ENCODE results near the gene HOOK2.
"Not testable (repeated sequence)": the region's sequence is repeated elsewhere in the genome, so short reads cannot be mapped to it uniquely, and the experiment has no call there.

Gene HOOK2

DNA sequence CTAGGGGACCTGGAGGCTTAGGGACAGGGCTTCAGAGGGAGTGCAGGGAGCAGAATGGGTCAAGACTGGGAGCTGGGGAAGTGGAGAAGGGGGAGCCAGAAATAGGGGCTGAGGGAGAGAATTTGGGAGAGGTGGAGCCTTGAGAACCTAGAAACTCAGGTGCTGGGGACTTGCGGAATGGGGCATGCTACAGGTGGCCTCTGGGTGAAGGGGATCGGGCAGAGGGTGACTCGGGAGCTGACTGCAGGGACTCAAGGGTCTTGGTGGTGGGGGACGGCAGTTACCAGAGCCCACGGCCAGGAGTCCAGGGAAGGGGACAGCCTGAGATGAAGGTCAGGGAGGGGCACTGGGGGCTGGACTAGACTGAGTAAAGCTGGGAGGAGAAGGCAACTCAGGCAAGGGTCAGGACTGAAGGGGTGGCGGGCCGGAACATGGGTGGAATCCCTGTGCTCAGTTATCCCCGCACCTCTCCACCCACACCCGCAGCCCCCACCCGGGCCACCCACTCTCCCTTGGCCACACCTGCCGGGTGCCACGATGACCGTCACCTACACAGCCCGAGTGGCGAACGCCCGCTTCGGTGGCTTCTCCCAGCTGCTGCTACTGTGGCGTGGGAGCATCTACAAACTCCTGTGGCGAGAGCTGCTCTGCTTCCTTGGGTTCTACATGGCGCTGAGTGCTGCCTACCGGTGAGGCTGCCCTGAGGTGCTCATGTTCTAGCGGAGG is 23.1 kb downstream of the HOOK2 start:
- DNase-seq (ENCODE audit: low read depth in 2 of 2) = no peak

DNA sequence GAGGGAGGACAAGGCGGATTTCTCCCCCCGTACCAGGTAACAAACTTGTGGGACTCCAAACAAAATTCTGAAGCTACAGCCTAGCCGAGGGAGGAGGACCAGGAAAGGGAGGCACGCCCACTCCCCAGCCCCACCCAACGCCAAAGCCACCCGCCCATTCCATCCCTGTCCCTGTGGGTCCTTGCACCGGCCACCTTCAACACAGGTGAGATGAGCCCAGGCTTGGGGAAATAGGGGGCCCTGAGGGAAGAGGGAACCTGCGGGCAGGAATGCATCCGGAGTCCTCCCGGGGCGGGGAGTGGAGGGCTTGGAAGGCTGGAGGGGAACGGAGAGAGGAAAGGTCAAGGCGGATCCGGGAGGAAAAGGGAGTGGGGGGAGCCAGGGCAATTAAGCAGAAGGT is 23.7 kb downstream of the HOOK2 start, which contains the start of gene BEST2:
BEST2 (plus strand) TSS at position 157 of the 400 bp plus-strand sequence. CDS start 802 bp downstream, outside the sequence.
- no peak for DNase-seq (ENCODE audit: low read depth in 2 of 2)

DNA sequence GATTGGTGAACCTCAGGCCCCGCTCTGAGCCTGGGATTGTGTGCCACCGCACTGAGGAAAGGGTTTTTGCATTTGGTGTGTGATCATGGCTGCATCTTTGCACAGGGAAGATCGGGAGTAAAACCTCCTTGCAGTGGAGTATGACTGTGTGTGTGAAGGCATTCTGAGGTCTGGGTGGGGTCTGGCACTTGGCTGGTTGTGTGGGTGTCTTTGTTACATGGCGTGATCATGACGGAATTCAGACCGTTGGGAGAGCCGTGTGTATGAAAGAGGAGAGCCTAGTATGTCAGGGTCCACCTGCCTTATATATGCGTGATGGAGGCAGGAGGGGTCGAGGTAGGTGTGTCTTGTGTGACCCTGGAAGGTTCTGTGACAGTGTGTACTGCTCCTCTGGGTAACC is 24.5 kb downstream of the HOOK2 start:
- no peak for DNase-seq (ENCODE audit: low read depth in 2 of 2)

DNA sequence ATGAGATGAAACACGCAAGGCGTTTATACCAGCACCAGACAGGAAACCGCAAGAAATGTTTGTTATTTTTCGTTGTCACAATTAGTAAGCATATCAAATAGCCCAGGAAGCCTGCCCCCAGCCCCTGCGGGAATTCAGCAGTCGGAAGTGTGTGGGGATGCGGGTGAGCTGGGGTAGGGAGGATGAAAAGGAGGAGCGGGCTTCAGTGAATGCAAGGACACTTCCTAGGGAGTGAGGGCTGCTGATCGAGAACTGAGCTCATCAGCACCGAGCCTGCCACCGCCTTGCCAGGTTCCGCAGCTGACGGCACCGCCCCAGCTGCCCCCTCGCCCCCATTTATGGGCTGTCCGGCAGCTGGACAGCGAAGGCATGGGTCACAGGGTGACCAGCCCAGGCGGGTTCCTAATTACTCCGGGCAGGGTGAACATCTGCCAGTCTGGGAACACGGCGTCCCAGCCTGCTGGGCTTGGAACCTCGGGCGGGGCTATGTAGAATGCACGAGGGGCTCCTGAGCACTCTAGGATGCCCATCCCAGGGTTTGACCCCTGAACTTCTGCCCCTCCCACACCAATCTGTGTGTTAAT is 25.3 kb downstream of the HOOK2 start:
- DNase-seq (ENCODE audit: low read depth in 2 of 2) = no peak

DNA sequence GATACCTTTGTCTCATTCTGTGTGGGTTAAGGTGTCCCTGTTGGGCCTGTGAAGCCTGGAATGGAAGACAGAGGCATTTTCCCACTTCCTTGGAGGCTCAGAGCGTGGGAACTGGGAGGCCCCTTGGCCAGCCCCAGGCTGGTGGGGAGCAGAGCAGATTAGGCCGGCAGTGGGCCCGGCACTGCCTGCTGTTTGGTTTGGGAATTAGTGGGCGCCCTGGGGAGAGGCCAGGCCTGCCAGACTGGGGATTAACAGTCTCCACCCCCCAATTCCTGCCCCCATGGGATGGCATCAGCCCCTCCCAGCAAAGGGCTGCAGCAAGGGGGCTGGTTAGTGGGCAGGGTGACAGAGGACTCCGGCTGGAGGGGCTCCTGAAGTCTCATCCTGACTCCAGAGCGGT is 26.9 kb downstream of the HOOK2 start:
- DNase-seq (ENCODE audit: low read depth in 2 of 2) = no peak

DNA sequence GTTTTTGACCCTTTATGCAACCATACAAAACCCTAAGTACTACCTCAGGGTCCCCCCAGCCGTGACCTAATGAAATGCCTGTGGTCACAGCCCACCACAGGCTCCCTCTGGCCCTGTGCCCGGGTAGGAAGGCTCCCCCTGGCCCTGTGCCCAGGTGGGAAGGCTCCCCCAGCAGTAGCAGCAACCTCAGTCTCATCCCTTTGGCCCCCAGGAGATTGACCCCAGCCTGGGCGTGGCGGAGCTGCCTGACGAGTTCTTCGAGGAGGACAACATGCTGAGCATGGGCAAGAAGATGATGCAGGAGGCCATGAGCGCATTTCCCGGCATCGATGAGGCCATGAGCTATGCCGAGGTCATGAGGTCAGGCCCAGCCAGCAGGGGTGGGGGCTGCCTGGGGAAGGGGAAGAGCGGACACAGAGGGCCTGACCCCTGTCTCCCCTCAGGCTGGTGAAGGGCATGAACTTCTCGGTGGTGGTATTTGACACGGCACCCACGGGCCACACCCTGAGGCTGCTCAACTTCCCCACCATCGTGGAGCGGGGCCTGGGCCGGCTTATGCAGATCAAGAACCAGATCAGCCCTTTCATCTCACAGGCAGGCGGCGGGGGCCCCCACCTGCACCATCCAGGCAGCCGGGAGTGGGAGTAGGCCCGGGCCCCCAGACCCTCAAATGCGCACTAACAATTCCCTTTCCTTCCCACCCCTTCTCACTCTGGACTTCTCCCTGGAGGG is 30.0 kb downstream of the HOOK2 start:
- no peak for DNase-seq (ENCODE audit: low read depth in 2 of 2)

DNA sequence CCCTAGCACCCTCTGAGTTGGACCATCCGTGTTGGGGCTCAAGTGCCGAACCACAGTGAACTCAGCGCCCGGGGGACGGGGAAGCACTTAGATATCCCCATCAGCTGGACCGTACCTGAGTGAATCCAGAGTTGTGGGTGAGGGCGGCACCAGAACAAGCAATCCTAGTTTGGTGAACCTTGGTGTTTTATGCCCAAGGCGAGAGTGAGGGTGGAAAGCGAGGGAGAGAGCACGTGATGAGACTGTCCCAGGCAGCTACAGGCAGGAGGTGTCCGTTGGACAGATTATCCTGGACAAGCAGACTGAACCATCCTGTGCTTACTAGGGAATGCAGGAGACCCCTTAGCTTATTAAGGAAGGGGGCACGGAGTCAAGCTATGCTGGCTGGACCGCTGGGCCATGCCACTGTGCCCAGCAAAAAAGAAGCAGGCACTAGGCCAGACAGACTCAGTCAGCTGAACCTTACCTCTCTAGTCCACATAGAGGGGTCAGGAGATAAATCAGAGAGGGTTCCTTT is 37.5 kb downstream of the HOOK2 start:
- DNase-seq (ENCODE audit: low read depth in 2 of 2) = no peak

DNA sequence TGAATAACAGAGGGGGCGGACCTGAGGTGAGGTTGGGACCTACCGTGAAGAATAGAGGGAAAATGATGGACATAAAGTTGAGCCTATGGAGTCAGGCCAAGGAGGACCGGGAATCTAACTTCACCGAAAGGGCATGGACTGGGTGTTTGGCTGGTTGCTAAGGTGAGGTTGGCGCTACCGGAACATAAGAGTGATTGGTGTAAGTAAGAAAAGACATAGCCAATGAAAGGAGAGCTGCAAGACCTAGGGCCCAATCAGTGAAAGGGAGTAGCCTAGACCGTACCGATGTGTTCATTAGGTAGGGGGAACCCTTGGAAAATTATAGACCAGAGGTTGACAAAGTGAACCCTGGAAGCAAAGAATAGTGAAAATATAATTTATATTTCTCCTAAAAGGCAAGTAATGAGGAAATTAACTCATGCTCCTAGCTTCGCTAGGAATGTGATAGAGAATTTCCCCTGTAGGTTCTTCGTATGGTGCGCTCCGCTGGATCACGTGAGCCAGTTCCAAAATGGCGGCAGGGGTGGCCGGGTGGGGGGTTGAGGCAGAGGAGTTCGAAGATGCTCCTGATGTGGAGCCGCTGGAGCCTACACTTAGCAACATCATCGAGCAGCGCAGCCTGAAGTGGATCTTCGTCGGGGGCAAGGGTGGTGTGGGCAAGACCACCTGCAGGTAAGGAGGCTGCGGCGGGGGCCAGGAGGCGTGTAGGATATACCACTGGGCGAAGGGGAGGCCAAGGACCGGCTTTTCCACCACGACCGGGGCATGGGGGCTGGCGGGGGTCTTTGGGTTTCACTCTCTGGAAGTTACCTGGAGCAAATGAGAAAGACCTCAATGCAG is 38.1 kb downstream of the HOOK2 start, which contains the start of gene GET3:
GET3 (plus strand) TSS at position 503 of the 840 bp plus-strand sequence; CDS start at position 512, 9 bp downstream.
- peak; percentile 51 to 61 for DNase-seq (ENCODE audit: low read depth in 2 of 2)

DNA sequence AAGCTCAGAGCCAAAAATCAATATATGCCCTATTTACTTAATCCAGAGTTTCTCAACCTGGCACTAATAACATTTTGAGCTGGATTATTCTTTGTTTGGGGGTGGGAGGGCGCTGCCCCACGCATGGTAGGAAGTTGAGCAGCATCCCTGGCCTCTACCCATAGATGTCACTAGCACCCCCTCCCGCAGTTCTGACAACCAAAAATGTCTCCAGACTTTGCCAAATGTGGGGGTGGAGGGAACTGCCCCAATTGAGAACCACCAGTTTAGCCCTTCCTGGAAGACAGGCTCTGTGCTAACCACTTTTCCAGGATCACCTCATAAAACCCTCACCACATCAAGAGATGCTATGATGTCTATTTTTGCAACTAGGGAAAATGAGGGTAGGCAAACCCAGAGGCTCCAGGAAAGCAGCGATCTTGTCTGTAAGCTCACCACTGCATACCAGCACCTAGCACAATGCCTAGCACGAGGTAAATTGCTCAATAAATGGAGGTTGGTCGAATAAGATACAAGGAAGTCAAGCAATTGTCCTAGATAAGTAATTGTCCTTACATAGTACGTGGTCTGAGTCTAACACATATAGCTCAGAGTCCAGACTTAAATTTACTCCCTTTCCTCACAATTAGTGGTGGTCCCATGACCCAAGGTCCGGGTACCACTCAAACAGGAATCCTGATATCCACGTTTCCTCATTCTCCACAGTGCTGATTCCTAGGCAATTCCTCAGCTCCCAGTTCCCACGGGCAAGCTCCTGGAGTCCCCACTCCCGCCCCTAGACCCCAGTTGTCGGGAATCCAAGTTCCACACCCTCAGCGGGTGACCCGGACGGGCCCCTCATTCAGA is 41.8 kb downstream of the HOOK2 start:
- no peak for DNase-seq (ENCODE audit: low read depth in 2 of 2)

DNA sequence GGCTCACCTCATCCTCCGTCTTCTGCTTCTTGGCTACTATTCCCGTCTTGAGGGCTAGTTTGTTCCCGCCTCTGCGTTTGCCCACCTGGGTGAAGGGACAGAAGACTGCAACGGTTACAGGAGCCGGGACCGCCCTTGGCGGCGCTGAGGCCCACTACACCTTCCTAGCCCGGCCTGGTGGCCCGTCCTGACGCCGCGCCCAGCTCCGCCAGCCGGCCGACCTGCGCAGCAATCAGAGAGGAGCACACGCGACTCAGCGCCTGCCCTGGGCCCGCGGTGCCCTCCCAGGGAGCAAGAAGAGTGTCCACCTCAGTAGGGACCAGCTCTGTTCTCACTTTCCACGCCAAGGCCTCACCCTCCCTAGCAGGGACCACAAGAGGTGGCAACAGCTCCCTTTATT is 44.0 kb downstream of the HOOK2 start:
- DNase-seq (ENCODE audit: low read depth in 2 of 2) = no peak

DNA sequence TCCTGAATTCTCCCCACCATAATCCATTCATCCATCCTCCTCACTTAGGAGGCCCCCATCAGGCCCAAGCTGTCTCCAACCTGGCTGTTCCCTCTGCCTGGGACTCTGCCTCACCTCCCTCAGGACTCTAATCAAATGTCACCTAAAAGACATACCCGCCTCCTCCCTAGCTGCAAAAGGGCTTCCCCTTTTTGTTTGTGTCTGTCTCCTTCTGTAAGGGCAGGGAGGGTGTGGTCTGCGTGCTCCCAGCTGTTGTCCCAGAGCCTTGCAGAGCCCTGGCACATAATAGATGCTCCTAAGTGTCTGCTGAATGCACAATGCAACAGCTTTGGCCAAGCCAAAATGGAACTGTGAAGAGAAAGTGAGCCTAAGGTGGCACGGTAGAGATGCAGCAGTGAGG is 45.3 kb downstream of the HOOK2 start:
- no peak for DNase-seq (ENCODE audit: low read depth in 2 of 2)

DNA sequence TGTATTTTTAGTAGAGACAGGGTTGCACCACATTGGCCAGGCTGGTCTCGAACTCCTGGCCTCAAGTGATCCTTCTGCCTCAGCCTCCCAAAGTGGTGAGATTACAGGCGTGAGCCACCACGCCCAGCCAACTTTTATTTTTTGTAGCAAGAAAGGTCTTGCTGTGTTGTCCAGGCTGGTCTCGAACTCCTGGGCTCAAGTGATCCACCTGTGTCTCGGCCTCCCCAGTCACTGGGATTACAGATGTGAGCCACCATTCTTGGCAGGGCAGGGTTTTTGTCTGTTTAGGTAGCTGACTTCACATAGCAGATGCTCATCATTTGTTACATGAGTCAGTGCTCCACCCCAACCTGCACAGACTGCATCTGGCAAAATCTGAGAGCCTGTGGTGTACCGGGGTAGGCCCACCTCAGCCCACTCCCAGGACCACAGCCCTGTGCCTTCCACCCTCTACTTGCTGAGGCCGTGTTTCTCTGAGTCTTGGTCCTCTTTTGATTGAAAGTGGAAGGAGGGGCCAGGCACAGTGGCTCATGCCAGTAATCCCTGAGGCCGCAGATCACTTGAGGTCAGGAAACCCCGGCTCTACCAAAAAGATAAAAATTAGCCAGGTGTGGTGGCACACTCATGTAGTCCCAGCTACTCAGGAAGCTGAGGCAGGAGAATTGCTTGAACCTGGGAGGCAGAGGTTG is 47.5 kb downstream of the HOOK2 start:
- no peak for DNase-seq (ENCODE audit: low read depth in 2 of 2)

DNA sequence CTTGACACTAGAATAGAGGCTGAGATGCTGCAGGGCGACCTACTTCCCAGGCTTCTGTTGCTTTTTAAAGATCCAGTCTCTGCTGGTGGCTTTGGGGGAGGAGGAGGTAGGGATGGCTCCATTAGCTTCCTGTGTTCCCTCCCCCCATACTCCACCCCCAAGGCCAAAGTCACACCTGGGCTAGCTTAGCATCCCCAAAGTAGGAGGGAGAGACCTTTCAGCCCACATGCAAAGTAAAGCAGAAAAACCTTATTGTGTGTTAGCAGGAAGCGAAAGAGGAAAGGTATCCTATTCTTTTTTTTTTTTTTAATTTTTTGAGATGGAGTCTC is 48.4 kb downstream of the HOOK2 start:
- no peak for DNase-seq (ENCODE audit: low read depth in 2 of 2)

DNA sequence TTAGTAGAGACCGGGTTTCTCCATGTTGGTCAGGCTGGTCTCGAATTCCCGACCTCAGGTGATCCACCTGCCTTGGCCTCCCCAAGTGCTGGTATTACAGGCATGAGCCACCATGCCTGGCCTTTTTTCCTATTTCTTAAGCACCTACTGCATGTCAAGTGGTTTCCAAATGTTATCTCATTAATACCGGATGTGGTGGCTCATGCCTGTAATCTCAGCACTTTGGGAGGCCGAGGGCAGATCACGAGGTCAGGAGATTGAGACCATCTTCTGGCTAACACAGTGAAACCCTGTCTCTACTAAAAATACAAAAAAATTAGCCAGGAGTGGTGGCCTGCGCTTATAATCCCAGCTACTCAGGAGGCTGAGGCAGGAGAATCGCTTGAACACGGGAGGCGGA is 49.7 kb downstream of the HOOK2 start:
- DNase-seq (ENCODE audit: low read depth in 2 of 2) = not testable (repeated sequence)

DNA sequence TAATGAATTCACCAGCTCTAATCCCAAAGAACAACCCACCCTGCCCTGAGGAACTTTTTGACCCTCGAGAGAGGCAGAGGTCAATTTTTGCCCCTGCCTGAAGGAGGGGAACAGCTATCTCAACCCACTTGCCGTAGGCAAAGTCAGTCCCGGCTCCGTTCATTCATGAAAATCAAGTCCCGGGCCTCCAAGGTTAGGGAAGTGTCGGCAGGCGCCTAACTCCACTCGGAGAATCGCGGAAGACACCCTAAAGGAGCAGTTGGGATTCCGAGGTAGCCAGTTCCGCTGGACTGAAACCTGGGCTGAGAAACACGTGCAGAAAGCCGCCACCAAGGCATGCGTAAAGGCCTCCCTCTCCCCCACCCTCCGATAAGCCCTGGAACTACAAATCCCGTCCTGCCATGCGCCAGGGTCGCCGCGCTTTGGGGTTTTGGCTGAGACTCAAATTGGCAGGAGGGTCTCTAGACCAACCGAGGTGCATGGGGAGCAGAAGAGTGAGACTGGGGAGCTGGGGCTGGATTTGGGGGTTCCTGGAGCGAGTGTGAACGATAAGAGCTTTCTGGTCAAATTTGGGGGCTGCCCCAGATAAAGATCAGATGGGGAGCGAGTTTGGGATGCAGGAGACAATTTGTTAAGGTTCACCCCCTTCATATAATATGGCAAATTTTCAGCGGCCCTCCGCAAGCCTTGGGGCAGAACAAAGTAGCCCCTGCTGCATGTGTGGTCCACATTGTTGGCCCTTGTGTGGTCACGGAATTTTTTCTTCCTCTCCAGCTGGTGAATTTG is 51.5 kb downstream of the HOOK2 start, which contains the start of gene TNPO2:
TNPO2 (minus strand) TSS at position 292 of the 786 bp plus-strand sequence. CDS start 2,955 bp downstream, outside the sequence.
- DNase-seq (ENCODE audit: low read depth in 2 of 2) = peak; percentile 29 to 36

DNA sequence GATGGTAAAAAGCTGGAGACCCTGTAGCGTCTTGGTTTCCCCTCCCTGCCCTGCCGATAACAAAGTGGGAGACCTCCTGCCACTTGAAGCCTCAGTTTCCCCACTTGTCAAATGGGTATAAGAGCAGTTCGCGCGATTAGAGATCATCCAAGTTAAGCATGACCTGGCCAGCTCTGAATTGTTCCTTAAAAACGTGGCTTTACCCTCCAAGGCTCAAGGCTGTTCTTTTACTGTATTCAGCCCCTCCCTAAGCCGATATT is 52.0 kb downstream of the HOOK2 start:
- DNase-seq (ENCODE audit: low read depth in 2 of 2) = no peak

DNA sequence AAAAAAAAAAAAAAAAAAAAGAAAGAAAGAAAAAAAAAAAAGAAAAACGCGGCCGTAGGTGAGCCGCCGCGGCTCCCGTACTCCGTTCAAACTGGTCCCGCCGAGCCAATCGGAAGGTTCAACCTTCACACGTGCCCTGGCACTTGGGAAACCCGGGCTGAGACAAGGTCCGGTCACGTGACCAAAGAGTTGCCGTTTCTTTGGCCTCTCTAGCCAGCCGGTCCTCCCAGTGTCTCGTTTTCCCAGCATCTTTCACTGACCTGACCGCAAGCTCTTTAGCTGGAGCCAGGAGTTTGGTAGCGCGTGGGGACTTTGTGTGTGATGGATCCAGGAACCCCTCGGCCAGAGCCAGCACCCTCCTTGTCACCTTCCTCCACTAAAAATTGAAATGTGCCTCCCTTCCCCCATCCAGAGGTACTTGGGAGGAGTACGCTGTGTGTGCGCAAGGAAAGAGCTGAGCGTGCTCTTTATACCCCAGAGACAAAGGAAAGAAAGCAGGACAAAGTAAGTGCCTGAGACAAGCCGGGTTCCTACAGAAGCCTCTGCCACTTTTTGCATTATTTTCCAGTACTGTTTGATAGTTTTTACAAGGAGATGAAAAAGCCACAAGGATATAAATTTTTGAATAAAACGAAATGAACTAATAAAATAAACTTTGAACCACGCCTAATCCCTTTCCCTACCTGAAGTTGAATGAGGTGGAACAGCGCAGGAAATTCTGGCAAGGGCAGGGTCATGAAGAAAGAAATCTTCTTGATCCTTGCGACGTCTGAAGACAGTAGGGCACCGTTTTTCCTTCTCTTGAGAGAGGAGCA is 52.6 kb downstream of the HOOK2 start:
- peak; percentile 82 to 89 for DNase-seq (ENCODE audit: low read depth in 2 of 2)

DNA sequence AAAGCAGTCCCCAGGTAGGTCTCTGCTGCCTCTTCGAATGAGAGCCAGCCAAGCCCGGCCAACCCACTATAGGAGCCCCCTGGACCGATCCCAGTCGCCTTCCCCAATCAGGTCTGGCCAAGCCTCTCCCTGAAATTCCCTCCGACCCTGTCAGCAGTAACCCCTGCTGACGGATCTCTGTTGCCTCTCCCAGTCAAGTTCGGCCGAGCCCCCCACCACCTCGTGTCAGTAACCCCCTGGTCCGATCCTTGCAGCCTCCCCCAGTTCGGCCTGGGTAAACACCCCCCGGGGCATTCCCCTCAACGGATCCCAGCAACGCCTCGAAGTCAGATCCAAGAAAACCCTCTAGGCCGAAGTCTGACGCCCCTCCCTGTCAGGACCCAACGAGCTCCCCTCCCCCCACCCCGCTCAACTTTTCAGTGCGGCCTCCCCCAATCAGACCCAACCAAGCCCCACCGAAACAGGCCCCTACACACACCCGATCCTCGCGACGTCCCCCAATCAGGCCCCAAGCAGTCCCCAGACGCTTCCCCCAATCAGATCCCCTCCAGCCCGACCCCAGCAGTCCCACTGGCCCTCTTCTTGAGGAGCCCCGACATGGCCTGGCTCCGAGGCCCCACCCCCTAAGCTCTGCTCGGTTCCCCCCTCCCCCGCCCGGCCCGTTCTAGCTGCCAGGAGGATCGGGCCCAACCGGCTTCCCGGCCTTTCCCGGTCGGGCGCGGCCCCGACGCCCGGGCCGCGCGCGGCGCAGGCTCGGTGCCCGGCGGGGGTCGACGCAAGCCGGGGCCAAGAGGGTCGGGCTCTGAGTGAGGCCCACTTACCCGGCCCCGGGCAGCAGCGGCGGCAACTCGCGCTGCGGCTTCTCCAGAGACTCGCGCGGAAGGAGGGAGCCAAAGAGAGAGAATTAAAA is 53.4 kb downstream of the HOOK2 start:
- DNase-seq (ENCODE audit: low read depth in 2 of 2) = no peak

Data from stimulated activated CD8-positive, alpha-beta memory T cell treated with anti-CD3 and anti-CD28 coated beads, Interleukin-2, amount 100 ng/mL, for 1 hour (primary cell).